Measurements from ENCODE around the gene PDXK. TPM values are rescaled to one million over a fixed set of nuclear protein-coding genes. Genes with fewer than 3 reads are reported as not detected.

The PDXK gene
- total RNA-seq, 1 experiment from 2014 or later: 210 TPM

DNA sequence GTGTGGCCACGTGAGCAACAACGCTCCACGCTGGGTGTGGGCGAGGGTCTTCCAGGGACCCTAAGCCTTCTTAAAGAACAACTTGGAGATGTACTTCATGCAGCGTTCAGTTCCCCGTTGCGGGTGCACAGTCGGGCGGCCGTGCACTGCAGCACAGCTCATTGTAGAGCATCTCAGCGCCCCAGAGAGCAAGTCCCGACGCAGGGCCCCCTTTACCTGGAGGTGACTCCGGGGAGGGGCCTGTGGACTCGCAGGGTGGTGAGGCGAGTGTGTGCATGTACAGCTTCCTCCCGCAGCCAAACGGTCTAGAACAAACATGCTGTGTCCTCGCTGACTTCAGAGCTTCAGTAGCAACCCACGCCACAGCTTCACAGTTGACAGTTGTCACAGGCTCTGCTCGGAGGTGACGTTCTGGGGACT is 89.9 kb downstream of the PDXK start:
- Mint-ChIP-seq H3K4me1 (ENCODE audit: insufficient read depth, unreplicated experiment) (peaks cover 19% of the 10 kb centered on the region), H3K9me3 (ENCODE audit: unreplicated experiment) (no peaks in the 10 kb centered on the region), H3K27me3 (ENCODE audit: insufficient read depth, unreplicated experiment) (no peaks in the 10 kb centered on the region), H3K36me3 (ENCODE audit: insufficient read depth, unreplicated experiment) (peaks cover 3% of the 10 kb centered on the region), H3K4me3 (ENCODE audit: unreplicated experiment) (no peak overlapping the region), H3K27ac (ENCODE audit: low read depth, unreplicated experiment) (no peak overlapping the region)
- BruUV-seq (replicated peaks): no TSS peak
- intact Hi-C loops (cut with micrococcal nuclease): no loop called here
- CTCF ChIA-PET: interaction anchor here (0.5 to 1.3 kb wide), 10 partner anchors 18 to 266 kb away, joined by 3 to 7 read pairs (median 3); no protein-coding TSS in a partner anchor
- POLR2A ChIA-PET: interaction anchor here (0.7 to 0.8 kb wide), 2 partner anchors 12 to 203 kb away, joined by 3 read pairs; no protein-coding TSS in a partner anchor
- no peak for TF ChIP-seq CTCF (IDR thresholded peaks at IDR 0.05; ENCODE audit: unreplicated experiment)
- no peak for DNase-seq (ENCODE audit: unreplicated experiment)

- Mint-ChIP-seq H3K4me3 (ENCODE audit: unreplicated experiment) (no peak overlapping the region), H3K9me3 (ENCODE audit: unreplicated experiment) (no peaks in the 10 kb centered on the region), H3K4me1 (ENCODE audit: insufficient read depth, unreplicated experiment) (peaks cover 19% of the 10 kb centered on the region), H3K36me3 (ENCODE audit: insufficient read depth, unreplicated experiment) (no peaks in the 10 kb centered on the region), H3K27ac (ENCODE audit: low read depth, unreplicated experiment) (no peak overlapping the region), H3K27me3 (ENCODE audit: insufficient read depth, unreplicated experiment) (no peaks in the 10 kb centered on the region)
- no peak for DNase-seq (ENCODE audit: unreplicated experiment)
- no peak for TF ChIP-seq CTCF (IDR thresholded peaks at IDR 0.05; ENCODE audit: unreplicated experiment)
- POLR2A ChIA-PET: interaction anchor here (0.7 kb wide), 1 partner anchor 202 kb away, joined by 3 read pairs; no protein-coding TSS in a partner anchor
- BruUV-seq (replicated peaks): no TSS peak
- intact Hi-C loops (cut with micrococcal nuclease): no loop called here
- CTCF ChIA-PET: interaction anchor here (0.6 to 1.2 kb wide), 6 partner anchors 18 to 266 kb away, joined by 3 to 7 read pairs (median 3); no protein-coding TSS in a partner anchor
Measured at GRCh38 chr21:43809346-43809799, 90.4 kb downstream of the PDXK start.

DNA sequence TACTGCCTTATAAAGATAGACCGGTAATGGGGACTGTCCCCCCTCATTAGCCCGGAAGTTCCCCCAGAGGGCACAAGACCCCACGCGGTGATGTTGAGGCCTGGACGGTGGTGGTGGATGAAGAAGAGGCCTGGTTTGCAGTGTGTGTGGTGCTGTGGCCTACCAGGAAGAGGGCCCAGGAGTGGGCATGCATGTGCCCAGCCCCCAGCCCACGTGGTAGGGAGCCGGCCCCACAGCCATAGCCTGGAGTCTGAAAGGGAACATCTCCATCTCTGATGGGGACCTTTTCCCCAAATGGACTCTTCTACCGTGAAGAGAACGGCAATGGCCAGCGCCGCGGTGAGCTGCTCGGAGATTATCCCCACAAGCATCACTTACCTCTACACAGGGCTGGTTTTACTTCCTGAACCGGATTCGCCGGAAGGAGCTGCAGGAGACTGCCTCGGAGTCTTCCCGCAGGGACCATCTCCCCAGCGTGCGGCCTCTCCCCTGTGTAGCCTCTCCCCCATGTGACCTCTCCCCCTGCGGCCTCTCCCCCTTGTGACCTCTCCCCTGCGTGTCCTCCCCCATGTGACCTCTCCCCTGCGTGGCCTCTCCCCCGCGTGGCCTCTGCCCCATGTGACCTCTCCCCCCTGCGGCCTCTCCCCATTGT is 91.0 kb downstream of the PDXK start:
- no peaks in the 10 kb centered on the region for H3K9me3 Mint-ChIP-seq (ENCODE audit: unreplicated experiment)
- H3K27ac Mint-ChIP-seq (ENCODE audit: low read depth, unreplicated experiment): no peak overlapping the region
- intact Hi-C loops (cut with micrococcal nuclease): loop anchor here (5.0 kb wide), 1 partner anchor 52 kb away; no protein-coding TSS in a partner anchor
- ChIA-PET CTCF (interaction anchor here (0.7 to 2.1 kb wide), 6 partner anchors 11 to 175 kb away, joined by 3 to 22 read pairs (median 4); partner anchors contain the start of gene RRP1), POLR2A (interaction anchor here (3.0 kb wide), 1 partner anchor 166 kb away, joined by 22 read pairs; no protein-coding TSS in a partner anchor)
- no peak for DNase-seq (ENCODE audit: unreplicated experiment)
- no peaks in the 10 kb centered on the region for H3K36me3 Mint-ChIP-seq (ENCODE audit: insufficient read depth, unreplicated experiment)
- no peak for TF ChIP-seq CTCF (IDR thresholded peaks at IDR 0.05; ENCODE audit: unreplicated experiment)
- peaks cover 24% of the 10 kb centered on the region for H3K4me1 Mint-ChIP-seq (ENCODE audit: insufficient read depth, unreplicated experiment)
- no TSS peak for BruUV-seq (replicated peaks)
- no peak overlapping the region for H3K4me3 Mint-ChIP-seq (ENCODE audit: unreplicated experiment)
- H3K27me3 Mint-ChIP-seq (ENCODE audit: insufficient read depth, unreplicated experiment): no peaks in the 10 kb centered on the region

GRCh38 chr21:43810505-43811261 is 91.8 kb downstream of the PDXK start:
- intact Hi-C loops (cut with micrococcal nuclease): loop anchor here (1.0 to 5.0 kb wide), 2 partner anchors 52 to 165 kb away; no protein-coding TSS in a partner anchor
- DNase-seq (ENCODE audit: unreplicated experiment): peak; percentile 72
- peak; percentile 96 for TF ChIP-seq CTCF (IDR thresholded peaks at IDR 0.05; ENCODE audit: unreplicated experiment)
- Mint-ChIP-seq H3K4me3 (ENCODE audit: unreplicated experiment) (peak overlapping the region; percentile 67), H3K27ac (ENCODE audit: low read depth, unreplicated experiment) (no peak overlapping the region), H3K36me3 (ENCODE audit: insufficient read depth, unreplicated experiment) (no peaks in the 10 kb centered on the region), H3K27me3 (ENCODE audit: insufficient read depth, unreplicated experiment) (no peaks in the 10 kb centered on the region), H3K4me1 (ENCODE audit: insufficient read depth, unreplicated experiment) (peaks cover 25% of the 10 kb centered on the region), H3K9me3 (ENCODE audit: unreplicated experiment) (no peaks in the 10 kb centered on the region)
- POLR2A ChIA-PET: interaction anchor here (1.3 to 3.0 kb wide), 3 partner anchors 58 to 165 kb away, joined by 3 to 22 read pairs (median 4); no protein-coding TSS in a partner anchor
- no TSS peak for BruUV-seq (replicated peaks)
- CTCF ChIA-PET: interaction anchor here (0.6 to 2.1 kb wide), 13 partner anchors 12 to 200 kb away, joined by 3 to 22 read pairs (median 4); partner anchors contain the start of gene RRP1
